NAMALWA (cell line): ENCODE data around the gene TMEM196.
"Not testable (repeated sequence)": the region's sequence is repeated elsewhere in the genome, so short reads cannot be mapped to it uniquely, and the experiment has no call there.

Experiments used
- DNase-seq: peaks from one replicate; pipeline ENCODE4 v3.0.0-alpha.2; 2015; ENCODE audit warnings: low spot score

Gene TMEM196

DNA sequence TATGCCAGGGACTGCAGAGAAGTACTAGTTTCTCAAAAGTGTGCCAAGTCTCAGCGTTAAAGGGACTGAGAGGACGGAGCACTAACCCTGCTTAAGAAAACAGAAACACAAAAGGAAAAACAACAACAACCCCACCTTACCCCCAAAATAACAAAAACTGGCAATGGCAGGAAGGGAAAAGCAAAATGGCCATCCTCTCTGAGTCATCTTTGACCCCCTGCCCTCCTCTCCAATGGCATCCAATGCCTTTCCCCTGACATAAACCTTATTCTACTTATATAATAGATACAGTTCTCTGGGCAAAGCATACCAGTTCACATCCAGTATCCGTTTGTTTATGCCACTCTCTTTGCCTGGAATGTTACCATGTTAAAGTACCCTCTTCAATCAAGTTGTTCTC, 66.2 kb downstream of the TMEM196 start:
- no peak for DNase-seq

DNA sequence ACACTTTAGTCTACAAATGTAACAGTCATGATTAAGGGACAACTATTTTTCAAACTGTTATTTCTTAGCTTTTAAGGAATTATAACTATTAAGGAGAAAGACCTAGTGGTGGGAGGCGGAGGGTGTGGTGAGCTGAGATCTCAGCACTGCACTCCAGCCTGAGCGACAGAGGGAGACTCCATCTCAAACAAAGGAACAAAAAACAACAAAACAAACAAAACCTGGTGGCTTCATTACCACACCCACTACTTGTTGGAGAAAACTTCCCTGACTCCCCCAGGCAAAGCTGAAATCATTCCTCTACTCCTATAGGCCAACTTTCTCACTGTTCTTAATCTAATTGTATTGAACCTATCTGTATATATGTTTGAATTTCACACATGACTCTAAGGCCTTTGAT, 67.8 kb downstream of the TMEM196 start:
- DNase-seq = no peak

GRCh38 chr7:19701471-19701870, 71.9 kb downstream of the TMEM196 start:
- DNase-seq = no peak

DNA sequence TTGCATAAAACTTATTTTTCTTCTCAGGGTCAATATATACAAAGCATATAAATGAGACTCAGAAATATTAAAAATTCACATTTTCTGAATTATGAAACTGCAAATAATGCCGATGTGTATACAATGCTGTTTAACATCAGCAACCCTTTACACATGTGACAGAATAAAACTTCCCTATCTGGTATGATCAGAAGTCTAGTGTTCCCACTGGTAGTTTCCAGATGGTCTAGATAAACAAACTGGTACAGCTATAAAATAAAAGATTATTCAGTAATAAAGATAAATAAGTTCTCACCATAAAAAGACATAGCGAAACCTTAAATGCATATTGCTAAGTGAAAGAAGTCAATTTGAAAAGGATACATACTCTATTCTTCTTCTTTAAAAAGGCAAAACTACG, 72.5 kb downstream of the TMEM196 start:
- DNase-seq = no peak

- no peak for DNase-seq
These were observed 75.1 kb downstream of the TMEM196 start for GRCh38 chr7:19698331-19698730.

GRCh38 chr7:19696926-19697325, 76.5 kb downstream of the TMEM196 start:
- no peak for DNase-seq

DNA sequence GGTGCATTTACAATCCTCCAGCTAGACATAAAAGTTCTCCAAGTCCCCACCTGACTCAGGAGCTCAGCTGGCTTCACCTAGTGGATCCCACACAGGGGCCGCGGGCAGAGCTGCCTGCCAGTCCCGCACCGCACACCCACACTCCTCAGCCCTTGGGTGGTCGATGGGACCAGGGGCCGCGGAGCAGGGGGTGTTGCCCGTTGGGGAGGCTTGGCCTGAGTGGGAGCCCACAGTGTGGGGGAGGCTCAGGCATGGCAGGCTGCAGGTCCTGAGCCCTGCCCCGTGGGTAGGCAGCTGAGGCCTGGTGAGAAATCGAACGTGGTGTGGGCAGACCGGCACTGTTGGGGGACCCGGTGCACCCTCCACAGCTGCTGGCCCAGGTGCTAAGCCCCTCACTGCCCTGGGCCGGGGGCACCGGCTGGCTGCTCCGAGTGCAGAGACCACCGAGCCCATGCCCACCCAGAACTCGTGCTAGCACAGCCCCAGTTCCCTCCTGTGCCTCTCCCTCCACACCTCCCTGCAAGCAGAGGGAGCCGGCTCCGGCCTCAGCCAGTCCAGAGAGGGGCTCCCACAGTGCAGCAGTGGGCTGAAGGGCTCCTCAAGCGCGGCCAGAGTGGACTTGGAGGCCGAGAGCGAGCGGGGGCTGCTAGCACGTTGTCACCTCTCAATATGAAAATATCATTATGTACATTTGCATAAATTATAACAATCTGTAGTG, 81.1 kb downstream of the TMEM196 start:
- DNase-seq = no peak

DNA sequence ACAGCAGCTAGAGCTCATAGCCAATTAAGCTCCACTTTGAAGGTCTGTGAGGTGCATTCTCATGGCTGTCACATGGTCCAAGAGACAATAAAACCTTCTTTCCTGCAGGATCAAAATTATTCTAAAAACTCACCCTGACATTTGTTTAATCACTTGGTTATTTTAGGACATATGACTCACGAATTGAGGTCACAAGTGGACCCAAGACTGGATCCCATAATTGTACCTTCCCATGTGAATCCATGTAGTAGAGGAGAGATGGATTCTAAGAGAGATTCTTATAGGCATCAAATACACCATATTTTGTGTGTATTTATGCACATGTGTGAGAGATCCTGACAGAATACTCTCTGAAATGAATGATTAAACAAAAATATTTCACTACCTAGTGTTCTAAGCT, 82.7 kb downstream of the TMEM196 start:
- no peak for DNase-seq

DNA sequence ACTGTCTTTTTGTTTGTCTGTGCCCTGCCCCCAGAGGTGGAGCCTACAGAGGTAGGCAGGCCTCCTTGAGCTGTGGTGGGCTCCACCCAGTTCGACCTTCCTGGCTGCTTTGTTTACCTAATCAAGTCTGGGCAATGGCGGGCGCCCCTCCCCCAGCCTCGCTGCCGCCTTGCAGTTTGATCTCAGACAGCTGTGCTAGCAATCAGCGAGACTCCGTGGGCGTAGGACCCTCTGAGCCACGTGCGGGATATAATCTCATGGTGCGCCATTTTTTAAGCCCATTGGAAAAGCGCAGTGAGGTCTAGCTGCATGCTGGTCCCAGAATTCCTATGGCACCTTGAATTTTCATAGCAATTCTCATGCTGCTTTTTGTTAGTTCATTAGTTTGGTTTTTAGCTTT, 84.3 kb downstream of the TMEM196 start:
- DNase-seq = not testable (repeated sequence)

- no peak for DNase-seq
These were observed 91.8 kb downstream of the TMEM196 start for GRCh38 chr7:19681596-19681995.

DNA sequence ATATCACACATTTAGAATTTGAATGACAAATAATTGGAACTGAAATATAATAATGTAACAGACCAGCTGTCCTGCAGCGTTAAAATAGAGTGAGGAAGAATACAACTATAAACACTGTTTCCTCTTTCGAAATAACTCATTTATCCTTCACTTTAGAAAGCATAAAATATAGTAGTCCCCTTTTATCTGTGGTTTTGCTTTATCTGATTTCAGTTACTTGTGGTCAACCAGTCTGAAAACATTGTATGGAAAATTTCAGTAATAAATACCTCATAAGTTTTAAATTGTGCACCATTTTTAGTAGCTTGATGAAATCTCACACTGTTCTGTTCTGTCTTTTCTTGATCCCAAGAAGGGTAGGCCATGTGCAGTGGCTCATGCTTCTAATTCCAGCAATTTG, 96.2 kb downstream of the TMEM196 start:
- peak; percentile 41 for DNase-seq

- DNase-seq = no peak
These were observed 97.6 kb downstream of the TMEM196 start for GRCh38 chr7:19675816-19676215.

- no peak for DNase-seq
These were observed 99.0 kb downstream of the TMEM196 start for GRCh38 chr7:19674266-19674960.

GRCh38 chr7:19670806-19671205, 102.6 kb downstream of the TMEM196 start:
- DNase-seq = no peak
